SU-DHL-6 (cell line): ENCODE measurements around the gene GMDS.

Experiments used
- CTCF ChIP-seq: fragments of 200-600 bp; sonication (generic); IDR thresholded peaks from one replicate; pipeline ENCODE4 v1.5.1; 2017; ENCODE audit warnings: antibody characterized with exemption, mild to moderate bottlenecking, low read length, moderate library complexity; ENCODE audit not compliant: insufficient read depth, poor library complexity, severe bottlenecking
- EZH2phosphoT487 ChIP-seq: fragments of 200-600 bp; sonication (generic), shearing (Covaris generic); conservative IDR thresholded peaks from 2 replicates; pipeline ENCODE4 v1.6.1; 2018; ENCODE audit warnings: mild to moderate bottlenecking, antibody characterized with exemption, low read length, moderate library complexity, mixed read lengths

GRCh38 chr6:1747003-1747402, 498.4 kb downstream of the GMDS start:
- TF ChIP-seq EZH2phosphoT487 (no peak), CTCF (no peak)
